C4-2B (cell line): Measurements from ENCODE around the gene HPRT1.

ENCODE experiments used
- ZFX ChIP-seq: fragments of 450-650 bp; IDR thresholded peaks from 2 replicates; pipeline ENCODE4 v1.6.1; 2017
- TF ChIP-seq, protein P1 (sequence below): fragments of 450-650 bp; conservative IDR thresholded peaks from 2 replicates; pipeline ENCODE4 v1.5.1; 2017; ENCODE audit warnings: mild to moderate bottlenecking

DNA sequence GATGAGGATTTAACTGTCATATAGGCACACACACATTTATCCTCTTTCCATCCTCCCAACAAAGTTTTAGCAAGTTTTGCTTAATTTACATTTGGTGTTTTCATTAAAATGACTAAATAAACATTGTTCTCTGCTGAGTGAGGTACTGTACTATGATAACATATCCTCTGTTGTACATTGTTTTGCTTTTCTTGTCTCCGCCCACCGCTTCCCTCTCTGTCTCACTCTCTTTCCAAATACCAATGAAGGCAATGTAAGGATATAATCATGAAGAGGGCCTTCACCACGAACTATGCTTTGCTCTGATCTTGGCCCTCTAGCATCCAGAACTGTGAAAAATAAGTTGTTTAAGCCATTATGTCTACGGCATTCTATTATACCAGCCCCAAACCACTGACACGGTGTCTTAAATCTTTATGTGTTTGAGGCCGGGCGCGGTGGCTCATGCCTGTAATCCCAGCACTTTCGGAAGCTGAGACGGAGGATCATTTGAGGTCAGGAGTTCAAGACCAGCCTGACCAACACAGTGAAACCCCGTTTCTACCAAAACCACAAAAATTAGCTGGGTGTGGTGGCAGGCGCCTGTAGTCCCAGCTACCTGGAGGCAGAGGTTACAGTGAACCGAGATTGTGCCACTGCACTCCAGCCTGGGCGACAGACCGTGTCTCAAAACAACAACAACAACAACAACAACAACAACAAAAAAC lies 65.3 kb downstream of the HPRT1 start:
- TF ChIP-seq, protein P1, sequence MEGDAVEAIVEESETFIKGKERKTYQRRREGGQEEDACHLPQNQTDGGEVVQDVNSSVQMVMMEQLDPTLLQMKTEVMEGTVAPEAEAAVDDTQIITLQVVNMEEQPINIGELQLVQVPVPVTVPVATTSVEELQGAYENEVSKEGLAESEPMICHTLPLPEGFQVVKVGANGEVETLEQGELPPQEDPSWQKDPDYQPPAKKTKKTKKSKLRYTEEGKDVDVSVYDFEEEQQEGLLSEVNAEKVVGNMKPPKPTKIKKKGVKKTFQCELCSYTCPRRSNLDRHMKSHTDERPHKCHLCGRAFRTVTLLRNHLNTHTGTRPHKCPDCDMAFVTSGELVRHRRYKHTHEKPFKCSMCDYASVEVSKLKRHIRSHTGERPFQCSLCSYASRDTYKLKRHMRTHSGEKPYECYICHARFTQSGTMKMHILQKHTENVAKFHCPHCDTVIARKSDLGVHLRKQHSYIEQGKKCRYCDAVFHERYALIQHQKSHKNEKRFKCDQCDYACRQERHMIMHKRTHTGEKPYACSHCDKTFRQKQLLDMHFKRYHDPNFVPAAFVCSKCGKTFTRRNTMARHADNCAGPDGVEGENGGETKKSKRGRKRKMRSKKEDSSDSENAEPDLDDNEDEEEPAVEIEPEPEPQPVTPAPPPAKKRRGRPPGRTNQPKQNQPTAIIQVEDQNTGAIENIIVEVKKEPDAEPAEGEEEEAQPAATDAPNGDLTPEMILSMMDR, result no peak
- no peak for TF ChIP-seq ZFX
